Fibroblast of mammary gland (primary cell): ENCODE measurements around the gene PECR.

Source experiments
- DNase-seq: peaks from one replicate; pipeline ENCODE4 v3.0.0-alpha.2; 2010; ENCODE audit warnings: low read depth
- H3K4me3 ChIP-seq: 2 replicates; pipeline ENCODE4 v1.5.1; 2011; ENCODE audit warnings: low read depth, mild to moderate bottlenecking, low read length, moderate library complexity; ENCODE audit not compliant: control insufficient read depth
- TF ChIP-seq, protein P1 (sequence below): conservative IDR thresholded peaks from 2 replicates; pipeline ENCODE4 v1.5.1; 2011; ENCODE audit warnings: low read depth, low read length, inconsistent platforms; ENCODE audit not compliant: control insufficient read depth, insufficient read depth

PECR gene

DNA sequence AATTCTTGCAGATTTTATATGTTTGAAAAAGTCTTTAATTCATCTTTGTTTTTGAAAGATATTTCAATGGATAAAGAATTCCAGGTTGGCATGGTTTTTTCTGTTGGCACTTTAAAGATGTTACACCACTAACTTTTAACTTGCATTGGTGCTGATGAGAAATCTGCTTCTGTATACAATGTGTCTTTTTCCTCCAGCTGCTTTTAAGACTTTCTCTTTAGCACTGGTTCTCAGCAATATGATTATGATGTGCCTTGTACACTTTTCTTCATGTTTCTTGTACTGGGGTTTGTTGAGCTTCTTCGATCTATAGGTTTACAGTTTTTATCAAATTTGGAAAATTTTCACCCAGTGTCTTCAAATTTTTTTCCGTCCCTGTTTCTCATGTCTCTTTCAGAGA lies 29.2 kb downstream of the PECR start:
- no peak for DNase-seq
- TF ChIP-seq, protein P1, sequence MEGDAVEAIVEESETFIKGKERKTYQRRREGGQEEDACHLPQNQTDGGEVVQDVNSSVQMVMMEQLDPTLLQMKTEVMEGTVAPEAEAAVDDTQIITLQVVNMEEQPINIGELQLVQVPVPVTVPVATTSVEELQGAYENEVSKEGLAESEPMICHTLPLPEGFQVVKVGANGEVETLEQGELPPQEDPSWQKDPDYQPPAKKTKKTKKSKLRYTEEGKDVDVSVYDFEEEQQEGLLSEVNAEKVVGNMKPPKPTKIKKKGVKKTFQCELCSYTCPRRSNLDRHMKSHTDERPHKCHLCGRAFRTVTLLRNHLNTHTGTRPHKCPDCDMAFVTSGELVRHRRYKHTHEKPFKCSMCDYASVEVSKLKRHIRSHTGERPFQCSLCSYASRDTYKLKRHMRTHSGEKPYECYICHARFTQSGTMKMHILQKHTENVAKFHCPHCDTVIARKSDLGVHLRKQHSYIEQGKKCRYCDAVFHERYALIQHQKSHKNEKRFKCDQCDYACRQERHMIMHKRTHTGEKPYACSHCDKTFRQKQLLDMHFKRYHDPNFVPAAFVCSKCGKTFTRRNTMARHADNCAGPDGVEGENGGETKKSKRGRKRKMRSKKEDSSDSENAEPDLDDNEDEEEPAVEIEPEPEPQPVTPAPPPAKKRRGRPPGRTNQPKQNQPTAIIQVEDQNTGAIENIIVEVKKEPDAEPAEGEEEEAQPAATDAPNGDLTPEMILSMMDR = no peak

DNA sequence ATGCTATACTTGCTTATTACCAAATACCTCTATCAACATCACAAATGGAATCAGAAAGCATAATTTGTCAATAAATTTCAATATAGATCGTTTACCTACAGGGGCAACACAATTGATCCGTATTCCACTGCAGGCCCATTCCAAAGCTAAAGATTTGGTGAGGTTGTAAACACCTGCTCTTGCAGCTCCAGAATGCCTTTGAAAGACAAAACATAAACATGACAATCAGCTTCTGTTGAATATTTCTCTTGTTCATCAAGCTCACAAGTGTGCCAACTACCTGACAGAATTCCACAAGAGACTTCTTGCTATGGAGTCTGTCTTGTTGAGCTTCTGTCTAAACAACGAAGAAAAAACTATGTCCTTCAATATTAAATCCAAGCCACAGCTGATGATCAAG lies 30.3 kb downstream of the PECR start:
- TF ChIP-seq, protein P1 = no peak
- H3K4me3 ChIP-seq = no peak overlapping the region
- DNase-seq = no peak

More for the DNA sequence above, 29.2 kb downstream of the PECR start:
- no peak overlapping the region for H3K4me3 ChIP-seq

DNA sequence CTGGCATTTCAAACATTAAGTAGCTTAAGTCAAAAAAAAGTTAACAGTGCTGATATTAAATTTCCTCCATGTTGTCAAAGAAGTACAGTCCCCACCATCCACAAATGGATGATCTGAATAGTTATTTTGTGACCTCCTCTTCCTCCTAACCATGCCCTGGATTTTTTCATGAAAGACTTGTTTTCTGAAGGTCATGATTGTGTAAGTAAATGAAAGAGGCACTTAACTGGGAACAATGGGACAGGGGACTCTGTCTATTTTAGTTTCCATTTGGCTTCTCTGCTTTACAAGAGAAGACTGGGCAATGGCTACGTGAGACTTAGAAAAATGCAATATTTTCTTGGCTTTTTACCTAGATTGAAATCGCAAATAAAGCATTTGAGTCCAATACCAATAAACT lies 32.2 kb downstream of the PECR start:
- TF ChIP-seq, protein P1 = no peak
- no peak overlapping the region for H3K4me3 ChIP-seq
- DNase-seq = no peak

DNA sequence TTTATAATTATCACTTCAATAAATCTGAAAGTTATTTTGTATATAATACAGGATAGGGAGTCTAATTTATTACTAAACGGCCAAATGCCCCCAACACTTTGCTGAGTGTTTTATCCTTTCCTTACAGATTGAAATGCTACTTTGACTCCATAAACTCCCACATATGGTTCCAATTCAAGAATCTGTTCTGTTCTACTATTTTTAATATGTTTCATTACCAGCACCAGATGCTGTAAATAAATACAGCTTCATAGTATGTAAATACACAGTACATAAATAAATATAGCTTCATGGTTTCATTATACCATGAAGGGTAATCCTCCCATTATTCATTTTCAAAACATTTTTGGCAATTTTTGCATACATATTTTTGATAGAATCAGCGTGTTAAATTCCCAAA lies 34.2 kb downstream of the PECR start:
- no peak overlapping the region for H3K4me3 ChIP-seq
- no peak for DNase-seq
- TF ChIP-seq, protein P1 = no peak

DNA sequence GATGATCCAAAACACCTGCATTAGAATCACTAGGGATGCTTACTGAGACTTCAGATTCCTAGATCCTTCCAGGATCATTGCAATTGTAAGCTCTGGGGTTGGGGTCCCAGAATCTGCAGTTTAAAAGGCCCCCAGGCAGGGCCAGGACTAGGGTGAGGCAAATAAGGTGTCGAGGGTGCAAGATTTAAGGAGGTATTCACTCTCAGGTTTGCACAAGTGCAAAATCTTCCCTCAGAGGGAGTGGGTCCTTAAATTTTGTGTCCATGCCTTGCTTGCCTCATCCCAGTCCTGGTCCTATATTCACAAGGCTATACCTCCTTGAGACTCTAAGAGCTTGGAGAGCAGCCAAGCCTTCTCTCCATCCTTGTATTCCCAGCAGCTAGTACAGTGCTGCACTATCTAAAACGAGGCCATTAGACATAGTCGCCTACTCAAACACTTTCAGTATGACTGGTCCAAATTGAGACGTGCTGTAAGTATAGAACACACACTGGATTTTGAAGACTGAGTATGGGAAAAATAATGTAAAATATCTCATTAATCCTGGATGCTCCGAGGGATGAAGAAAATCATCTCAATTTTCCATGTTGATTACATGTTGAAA lies 36.6 kb downstream of the PECR start:
- TF ChIP-seq, protein P1 = no peak
- no peak for DNase-seq
- no peak overlapping the region for H3K4me3 ChIP-seq

DNA sequence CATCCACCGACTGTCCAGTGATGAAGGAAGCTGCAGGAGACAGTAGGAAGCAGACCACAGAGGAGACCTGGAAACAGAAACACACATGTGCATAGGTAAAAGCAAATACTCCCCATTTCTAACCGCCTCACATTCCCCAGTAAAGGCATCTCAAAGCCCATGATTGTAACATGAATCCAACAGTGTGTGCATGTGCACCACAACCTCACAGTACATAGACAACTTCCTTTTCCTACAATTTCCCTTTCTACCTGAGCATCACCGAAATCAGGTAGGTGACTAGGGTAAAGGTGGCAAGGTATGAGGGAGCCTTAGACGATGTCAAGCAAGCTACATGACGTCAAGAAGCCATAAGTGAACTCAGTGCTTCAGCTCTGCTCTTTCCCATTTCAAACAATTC lies 37.7 kb downstream of the PECR start:
- H3K4me3 ChIP-seq = no peak overlapping the region
- no peak for DNase-seq
- TF ChIP-seq, protein P1 = no peak

DNA sequence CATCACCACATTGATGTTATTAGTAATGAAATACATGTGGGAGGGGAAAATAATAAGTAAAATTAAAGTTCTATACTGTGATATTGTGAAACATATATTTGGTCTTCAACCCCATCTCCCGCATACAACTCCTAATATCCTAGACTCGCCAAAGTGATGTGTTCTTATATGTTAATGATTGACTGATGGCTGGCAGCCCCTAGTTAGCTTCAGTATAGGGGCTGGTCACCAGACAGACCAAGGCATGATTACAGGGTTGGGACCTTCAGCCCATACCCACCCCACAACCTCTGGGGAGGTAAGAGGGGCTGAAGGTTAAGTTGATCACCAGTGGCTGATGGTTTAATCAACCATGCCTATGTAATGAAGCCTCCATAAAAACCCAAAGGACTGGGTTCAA lies 40.2 kb downstream of the PECR start:
- DNase-seq = no peak
- no peak overlapping the region for H3K4me3 ChIP-seq
- TF ChIP-seq, protein P1 = no peak
